Limb (tissue), 2 donors: ENCODE results near the gene FOXA2.
"Not testable (repeated sequence)": the region's sequence is repeated elsewhere in the genome, so short reads cannot be mapped to it uniquely, and the experiment has no call there.

ENCODE experiments used
- DNase-seq, 2 donors: peaks; one replicate each; pipeline ENCODE4 v3.0.0-alpha.2; 2016; ENCODE audit errors: extremely low spot score in 2 of 2

Gene FOXA2

GRCh38 chr20:22584522-22584921, at the start of gene FOXA2:
FOXA2 (minus strand) TSS chr20:22584572; CDS start chr20:22584278, 294 bp downstream.
- peak in 1 of 2 donors; percentile 57 for DNase-seq

GRCh38 chr20:22630701-22631100, 46.3 kb upstream of the FOXA2 start:
- DNase-seq = no peak

GRCh38 chr20:22629927-22630326, 45.6 kb upstream of the FOXA2 start:
- no peak for DNase-seq

- DNase-seq = no peak
These were observed 45.1 kb upstream of the FOXA2 start for GRCh38 chr20:22629447-22629846.

- no peak for DNase-seq
These were observed 42.1 kb upstream of the FOXA2 start for GRCh38 chr20:22626496-22626895.

- DNase-seq = no peak
These were observed 38.8 kb upstream of the FOXA2 start for GRCh38 chr20:22623211-22623610.

- no peak for DNase-seq
These were observed 36.0 kb upstream of the FOXA2 start for GRCh38 chr20:22620342-22620741.

- DNase-seq = no peak
These were observed 35.4 kb upstream of the FOXA2 start for GRCh38 chr20:22619806-22620205.

GRCh38 chr20:22619272-22619671, 34.9 kb upstream of the FOXA2 start:
- no peak for DNase-seq

- DNase-seq = no peak
These were observed 32.8 kb upstream of the FOXA2 start for GRCh38 chr20:22617160-22617559.

GRCh38 chr20:22616551-22616950, 32.2 kb upstream of the FOXA2 start:
- no peak for DNase-seq

GRCh38 chr20:22615425-22615824, 31.1 kb upstream of the FOXA2 start:
- DNase-seq = no peak

- no peak for DNase-seq
These were observed 27.3 kb upstream of the FOXA2 start for GRCh38 chr20:22611636-22612035.

GRCh38 chr20:22607695-22608094, 23.3 kb upstream of the FOXA2 start:
- DNase-seq = no peak

- no peak for DNase-seq
These were observed 20.4 kb upstream of the FOXA2 start for GRCh38 chr20:22604815-22605214.

GRCh38 chr20:22601361-22602141, 17.2 kb upstream of the FOXA2 start:
- no peak for DNase-seq

- not testable (repeated sequence) for DNase-seq
These were observed 14.9 kb upstream of the FOXA2 start for GRCh38 chr20:22599258-22599657.

GRCh38 chr20:22597303-22597702, 12.9 kb upstream of the FOXA2 start:
- no peak for DNase-seq

- no peak for DNase-seq
These were observed 6.3 kb upstream of the FOXA2 start for GRCh38 chr20:22590662-22591061.

- peak in 1 of 2 donors; percentile 66 for DNase-seq
These were observed 2.4 kb upstream of the FOXA2 start for GRCh38 chr20:22586645-22587310.

GRCh38 chr20:22585786-22586493, 1.6 kb upstream of the FOXA2 start:
- no peak for DNase-seq
